Common myeloid progenitor, CD34-positive (primary cell): ENCODE measurements around the gene CWC25.

Experiments used
- CTCF ChIA-PET: fragments of 350-600 bp; sonication (Branson Sonifier 250); formaldehyde crosslinking; loops from one replicate; lab custom pipeline; 2021; ENCODE audit warnings: antibody characterized with exemption; lab: Charles Lee
- POLR2A ChIA-PET: fragments of 350-600 bp; sonication (Branson Sonifier 250); formaldehyde crosslinking; loops from one replicate; lab custom pipeline; 2021; ENCODE audit warnings: antibody characterized with exemption; lab: Charles Lee
- DNase-seq, 3 donors: peaks; one replicate each; pipeline versions ENCODE4 v3.0.0 to v3.0.0-alpha.2; 2013
- H3K27ac ChIP-seq, 2 experiments: 1 replicate in 1 of 2; 2 replicates in 1 of 2; pipeline ENCODE4 v1.7.0; 2013; ENCODE audit warnings: inconsistent platforms in 2 of 2, low read length in 2 of 2, mild to moderate bottlenecking in 2 of 2, low read depth in 1 of 2, moderate library complexity in 1 of 2; ENCODE audit not compliant: severe bottlenecking in 2 of 2, insufficient read depth in 1 of 2, poor library complexity in 1 of 2
- H3K27me3 ChIP-seq, 5 experiments: replicated peaks in 2 of 5; 1 replicate in 3 of 5; 2 replicates in 2 of 5; pipeline versions ENCODE4 v1.6.1 to v1.7.0; 2013; ENCODE audit warnings: low read length in 4 of 5, mild to moderate bottlenecking in 2 of 5, moderate library complexity in 2 of 5, inconsistent platforms in 1 of 5; ENCODE audit not compliant: insufficient read depth in 5 of 5, control insufficient read depth in 4 of 5
- H3K36me3 ChIP-seq, 4 experiments: 1 replicate in 2 of 4; 2 replicates in 2 of 4; pipeline versions ENCODE4 v1.6.1 to v1.7.0; 2013; ENCODE audit warnings: low read length in 3 of 4, control low read depth in 1 of 4, mild to moderate bottlenecking in 1 of 4; ENCODE audit not compliant: control insufficient read depth in 4 of 4, insufficient read depth in 4 of 4
- H3K4me1 ChIP-seq, 4 experiments: 1 replicate in 3 of 4; 2 replicates in 1 of 4; pipeline versions ENCODE4 v1.6.1 to v1.7.1; 2013; ENCODE audit warnings: low read length in 3 of 4, mild to moderate bottlenecking in 3 of 4, control low read depth in 1 of 4, inconsistent platforms in 1 of 4, moderate library complexity in 1 of 4; ENCODE audit not compliant: control insufficient read depth in 4 of 4, insufficient read depth in 4 of 4; ENCODE audit errors: control extremely low read depth in 1 of 4
- H3K4me3 ChIP-seq, 7 experiments: 1 replicate in 4 of 7; 2 replicates in 3 of 7; pipeline versions ENCODE4 v1.5.1 to v1.7.0; 2013; ENCODE audit warnings: mild to moderate bottlenecking in 7 of 7, low read length in 6 of 7, moderate library complexity in 6 of 7, inconsistent platforms in 2 of 7, low read depth in 2 of 7, control low read depth in 1 of 7; ENCODE audit not compliant: insufficient read depth in 4 of 7, control insufficient read depth in 1 of 7; ENCODE audit errors: extremely low read depth in 1 of 7
- H3K9me3 ChIP-seq, 5 experiments: 1 replicate in 4 of 5; 2 replicates in 1 of 5; pipeline versions ENCODE4 v1.6.1 to v1.7.1; 2013; ENCODE audit warnings: low read length in 4 of 5, mild to moderate bottlenecking in 2 of 5, inconsistent platforms in 1 of 5, low read depth in 1 of 5, moderate library complexity in 1 of 5; ENCODE audit not compliant: control insufficient read depth in 4 of 5, insufficient read depth in 2 of 5; ENCODE audit errors: control extremely low read depth in 1 of 5
- WGBS: methylation state at CpG from one replicate; pipeline ENCODE4 v1.1.5; 2013; ENCODE audit not compliant: insufficient coverage; 5-methylcytosine and 5-hydroxymethylcytosine counted together

The CWC25 gene

DNA sequence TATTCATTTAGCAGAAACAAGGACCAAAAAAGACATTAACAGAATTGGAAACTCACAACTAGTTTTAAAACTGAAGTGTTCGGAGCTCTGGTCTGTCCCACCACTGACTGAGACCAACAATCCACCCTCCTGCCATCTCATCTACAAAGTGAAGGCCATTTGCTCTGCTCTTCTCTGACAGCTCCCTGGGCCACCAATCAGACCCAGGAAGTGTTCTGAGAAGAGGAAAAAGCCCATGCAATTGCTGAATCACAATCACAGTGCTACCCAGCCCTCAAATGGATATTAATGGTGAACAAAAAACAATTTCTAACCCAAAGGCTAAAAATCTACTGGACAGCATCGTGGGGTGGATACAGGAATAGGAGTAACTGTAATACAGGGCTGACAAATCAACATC lies 26.3 kb upstream of the CWC25 start:
- no peaks in the 10 kb centered on the region for H3K27me3 ChIP-seq
- peaks cover 21 to 58% (median 41%) of the 10 kb centered on the region in 4 experiments for H3K36me3 ChIP-seq
- H3K4me1 ChIP-seq = peaks cover 21 to 33% (median 26%) of the 10 kb centered on the region in 4 experiments
- no peaks in the 10 kb centered on the region for H3K9me3 ChIP-seq
- ChIA-PET POLR2A (no interaction called here), CTCF (interaction anchor here (1.0 kb wide), 1 partner anchor 501 kb away, joined by 3 read pairs; no protein-coding TSS in a partner anchor)
- WGBS = no CpG with 5 or more reads among the region's 2 CpGs
- no peak for DNase-seq
- H3K4me3 ChIP-seq = peak overlapping the region in 6 of 7 experiments; percentile 88 to 97 (median 90)
- H3K27ac ChIP-seq = peak overlapping the region; percentile 96 to 97

DNA sequence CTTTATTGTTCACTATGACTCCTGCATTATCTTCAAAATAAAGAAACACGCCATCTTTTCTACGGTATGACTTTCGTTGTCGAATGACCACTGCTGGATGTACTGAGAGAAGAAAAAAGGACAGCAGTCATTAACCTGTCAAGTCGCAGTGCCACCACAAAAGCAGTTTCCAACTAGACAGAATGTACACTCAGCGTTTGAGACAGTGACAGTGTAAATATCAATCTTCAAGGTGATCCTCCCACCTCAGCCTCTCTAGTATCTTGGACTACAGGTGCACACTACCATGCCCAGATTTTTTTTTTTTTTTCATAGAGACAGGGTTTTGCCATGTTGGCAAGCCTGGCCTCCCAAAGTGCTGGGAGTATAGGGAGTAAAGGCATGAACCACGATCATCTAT lies 25.3 kb upstream of the CWC25 start:
- DNase-seq = no peak
- peaks cover 21 to 58% (median 42%) of the 10 kb centered on the region in 4 experiments for H3K36me3 ChIP-seq
- H3K9me3 ChIP-seq = no peaks in the 10 kb centered on the region
- H3K4me1 ChIP-seq = peaks cover 21 to 33% (median 26%) of the 10 kb centered on the region in 4 experiments
- peak overlapping the region in 1 of 2 experiments; percentile 96 for H3K27ac ChIP-seq
- ChIA-PET CTCF (interaction anchor here (1.0 kb wide), 1 partner anchor 500 kb away, joined by 3 read pairs; no protein-coding TSS in a partner anchor), POLR2A (no interaction called here)
- no peaks in the 10 kb centered on the region for H3K27me3 ChIP-seq
- WGBS = 97% methylated on average over 6 of the region's 7 CpGs
- H3K4me3 ChIP-seq = peak overlapping the region in 2 of 7 experiments; percentile 1 to 97

DNA sequence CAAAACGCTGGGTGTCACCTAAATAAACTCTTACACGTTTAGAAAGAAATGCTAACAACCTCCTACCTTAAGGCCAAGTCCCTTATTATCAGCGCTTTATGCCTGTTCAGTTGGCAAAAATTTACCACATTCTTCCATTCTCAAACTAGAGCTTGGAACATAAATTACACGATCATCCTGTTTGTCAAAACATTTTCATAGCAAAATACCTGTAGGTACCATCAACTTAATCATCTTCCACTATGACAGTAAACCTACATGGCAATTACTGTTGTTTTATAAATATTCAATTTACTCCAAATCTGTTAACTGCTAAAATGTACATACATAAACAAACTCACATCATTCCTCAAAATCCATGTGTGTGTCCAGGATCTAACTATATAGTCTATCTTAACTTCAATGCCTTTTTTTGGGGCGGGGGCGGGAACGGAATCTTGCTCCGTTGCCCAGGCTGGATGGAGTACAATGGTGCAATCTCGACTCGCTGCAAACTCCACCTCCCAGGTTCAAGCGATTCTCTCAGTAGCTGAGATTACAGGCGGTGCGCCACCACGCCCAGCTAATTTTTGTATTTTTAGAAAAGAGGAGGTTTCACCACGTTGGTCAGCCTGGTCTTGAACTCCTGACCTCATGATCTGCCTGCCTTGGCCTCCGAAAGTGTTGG lies 24.0 kb upstream of the CWC25 start:
- 94% methylated on average over 16 of the region's 16 CpGs for WGBS
- Histone ChIP-seq H3K9me3 (no peaks in the 10 kb centered on the region), H3K4me3 (no peak overlapping the region), H3K27me3 (no peaks in the 10 kb centered on the region), H3K36me3 (peaks cover 21 to 58% (median 42%) of the 10 kb centered on the region in 4 experiments), H3K27ac (no peak overlapping the region), H3K4me1 (peaks cover 19 to 27% (median 23%) of the 10 kb centered on the region in 4 experiments)
- DNase-seq = no peak
- ChIA-PET POLR2A (interaction anchor here (0.6 kb wide), 2 partner anchors 73 to 486 kb away, joined by 3 read pairs; no protein-coding TSS in a partner anchor), CTCF (no interaction called here)

DNA sequence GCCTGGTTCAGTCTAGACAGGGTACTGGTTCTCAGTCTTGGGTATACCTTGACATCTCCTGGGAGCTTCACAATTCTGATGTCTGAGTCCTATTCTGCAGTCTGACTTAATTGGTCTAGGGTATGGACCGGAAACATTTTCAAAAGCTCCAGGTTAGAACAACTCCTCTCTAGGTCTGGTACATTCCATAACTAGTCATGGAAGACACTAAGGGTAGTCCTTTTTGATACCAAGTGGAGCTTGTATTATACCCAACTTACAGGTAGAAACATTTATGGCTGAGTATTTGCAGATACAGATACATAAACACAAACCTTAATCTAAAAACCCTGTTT lies 23.4 kb upstream of the CWC25 start:
- H3K27me3 ChIP-seq = no peaks in the 10 kb centered on the region
- CTCF ChIA-PET = no interaction called here
- no peaks in the 10 kb centered on the region for H3K9me3 ChIP-seq
- H3K27ac ChIP-seq = no peak overlapping the region
- H3K36me3 ChIP-seq = peaks cover 21 to 58% (median 42%) of the 10 kb centered on the region in 4 experiments
- POLR2A ChIA-PET = interaction anchor here (0.6 kb wide), 1 partner anchor 487 kb away, joined by 3 read pairs; no protein-coding TSS in a partner anchor
- H3K4me1 ChIP-seq = peaks cover 19 to 25% (median 22%) of the 10 kb centered on the region in 4 experiments
- 100% methylated on average over 1 of the region's 1 CpG for WGBS
- H3K4me3 ChIP-seq = no peak overlapping the region
- no peak for DNase-seq

DNA sequence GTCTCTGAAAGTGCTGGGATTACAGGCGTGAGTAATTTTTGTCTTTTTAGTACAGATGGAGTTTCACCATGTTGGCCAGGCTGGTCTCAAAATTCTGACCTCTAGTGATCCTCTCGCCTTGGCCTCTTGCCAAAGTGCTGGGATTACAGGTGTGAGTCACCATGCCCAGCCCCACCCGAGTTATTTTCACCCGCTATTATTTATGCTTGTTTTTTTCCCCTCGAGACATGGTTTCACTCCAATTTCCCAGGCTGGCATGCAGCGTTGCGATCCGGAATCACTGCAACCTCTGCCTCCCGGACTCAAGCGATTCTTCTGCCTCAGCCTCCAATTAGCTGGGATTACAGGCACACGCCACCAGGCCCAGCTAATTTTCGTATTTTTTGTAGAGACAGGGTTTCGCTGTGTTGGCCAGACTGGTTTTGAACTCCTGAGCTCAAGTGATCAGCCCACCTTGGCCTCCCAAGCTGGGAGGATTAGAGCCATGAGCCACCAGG lies 19.2 kb upstream of the CWC25 start:
- CTCF ChIA-PET = no interaction called here

DNA sequence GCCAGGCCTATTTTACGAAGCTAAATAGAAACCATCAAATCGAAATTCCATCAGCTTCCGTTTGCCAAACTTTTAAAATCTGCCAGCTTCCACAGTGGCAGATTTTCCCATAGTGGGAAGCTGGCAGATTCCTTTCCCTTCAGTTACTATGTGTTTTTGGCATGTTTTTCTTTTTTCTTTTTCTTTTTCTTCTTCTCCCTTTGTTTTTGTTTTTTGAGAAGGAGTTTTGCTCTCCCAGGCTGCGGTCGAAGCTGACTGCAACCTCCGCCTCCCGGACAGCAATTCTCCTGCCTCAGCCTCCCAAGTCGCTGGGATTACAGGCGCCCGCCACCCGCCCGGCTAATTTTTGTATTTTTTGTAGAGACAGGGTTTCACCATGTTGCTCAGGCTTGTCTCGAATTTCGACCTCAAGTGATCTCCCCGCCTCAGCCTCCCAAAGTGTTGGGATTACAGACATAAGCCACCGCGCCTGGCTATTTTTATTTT lies 684 bp upstream of the CWC25 start:
- ChIA-PET CTCF (interaction anchor here (1.1 kb wide), 1 partner anchor 47 kb away, joined by 5 read pairs; no protein-coding TSS in a partner anchor), POLR2A (interaction anchor here (1.3 kb wide), 1 partner anchor 28 kb away, joined by 9 read pairs; the partner anchor contains the start of gene RPL23)
- Histone ChIP-seq H3K27ac (peak overlapping the region; percentile 99 to 100), H3K36me3 (peaks cover 1 to 10% (median 4%) of the 10 kb centered on the region in 4 experiments), H3K27me3 (no peaks in the 10 kb centered on the region), H3K4me3 (peak overlapping the region; percentile 64 to 99 (median 90)), H3K9me3 (no peaks in the 10 kb centered on the region), H3K4me1 (peaks cover 0 to 21% (median 16%) of the 10 kb centered on the region in 4 experiments)
- 97% methylated on average over 9 of the region's 17 CpGs for WGBS
- no peak for DNase-seq

More for the DNA sequence above, 19.2 kb upstream of the CWC25 start:
- WGBS = 92% methylated on average over 12 of the region's 13 CpGs
- H3K27me3 ChIP-seq = no peaks in the 10 kb centered on the region
- peaks cover 0 to 2% (median 0%) of the 10 kb centered on the region in 4 experiments for H3K4me1 ChIP-seq
- no peak overlapping the region for H3K4me3 ChIP-seq
- H3K9me3 ChIP-seq = no peaks in the 10 kb centered on the region
- H3K27ac ChIP-seq = no peak overlapping the region
- no peak for DNase-seq
- POLR2A ChIA-PET = interaction anchor here (0.6 to 1.2 kb wide), 3 partner anchors 10 to 76 kb away, joined by 3 to 5 read pairs (median 4); partner anchors contain the start of gene RPL23
- peaks cover 8 to 24% (median 19%) of the 10 kb centered on the region in 4 experiments for H3K36me3 ChIP-seq
